ENCODE data around the gene JAG1. TPM values are rescaled to one million over a fixed set of nuclear protein-coding genes. Genes with fewer than 3 reads are reported as not detected.

The JAG1 gene
- total and polyA plus RNA-seq, 2 donors (not counting 3 experiments of a cell fraction or from before 2014, with no cell fraction given), result 19.7 to 37.0 TPM

DNA sequence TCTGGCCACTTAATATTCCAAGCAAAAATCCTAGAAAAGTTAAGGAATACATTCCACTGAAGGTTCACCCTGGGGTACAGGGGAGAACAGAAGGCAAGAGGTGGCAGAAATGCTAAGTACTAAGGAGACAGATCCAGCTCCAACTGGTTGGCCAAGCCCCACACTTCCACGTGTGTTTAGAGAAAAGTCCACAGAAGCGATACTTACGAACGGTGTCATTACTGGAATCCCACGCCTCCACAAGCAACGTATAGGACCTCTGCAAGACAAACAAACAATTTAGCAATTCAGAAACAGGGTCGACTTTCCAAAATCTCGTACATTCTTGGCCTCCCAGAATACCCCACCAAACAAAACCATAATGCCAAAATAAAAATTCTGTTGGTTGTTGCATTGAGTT, 10.0 kb downstream of the JAG1 start:
- FAIRE-seq (no peak), DNase-seq (ENCODE audit: low read depth, low spot score) (no peak)
- Histone ChIP-seq H3K27me3 (ENCODE audit: control insufficient read depth in 2 of 2, insufficient read depth in 2 of 2, low read length in 2 of 2) (no peaks in the 10 kb centered on the region), H2AFZ (ENCODE audit: low read depth, low read length) (no peak overlapping the region), H3K9ac (replicated peaks; ENCODE audit: extremely low read depth, insufficient read depth, low read length) (no peak overlapping the region), H3K27ac (ENCODE audit: insufficient read depth, low read depth, low read length) (no peak overlapping the region), H3K4me2 (ENCODE audit: insufficient read depth, low read length) (no peak overlapping the region), H3K36me3 (ENCODE audit: control insufficient read depth in 2 of 2, extremely low read depth in 1 of 2, insufficient read depth in 2 of 2, low read length in 2 of 2) (peaks cover 19 to 39% of the 10 kb centered on the region in 2 experiments), H3K9me3 (replicated peaks; ENCODE audit: control insufficient read depth, insufficient read depth, low read length) (no peaks in the 10 kb centered on the region), H3K4me3 (replicated peaks in 1 of 3; ENCODE audit: insufficient read depth in 1 of 3, low read depth in 1 of 3, low read length in 3 of 3) (no peak overlapping the region), H3K4me1 (ENCODE audit: control insufficient read depth, extremely low read depth, insufficient read depth, low read length) (peaks cover 43% of the 10 kb centered on the region), H3K9me1 (replicated peaks; ENCODE audit: control insufficient read depth, extremely low read depth, insufficient read depth, low read length) (no peaks in the 10 kb centered on the region), H3K79me2 (ENCODE audit: control insufficient read depth, insufficient read depth, low read length) (peaks cover 65% of the 10 kb centered on the region), H4K20me1 (replicated peaks; ENCODE audit: control insufficient read depth, extremely low read depth, insufficient read depth, low read length) (no peaks in the 10 kb centered on the region)
- TF ChIP-seq FOS (IDR thresholded peaks at IDR 0.05; ENCODE audit: borderline replicate concordance, insufficient read depth, low read length), result no peak
- TF ChIP-seq, protein P1, sequence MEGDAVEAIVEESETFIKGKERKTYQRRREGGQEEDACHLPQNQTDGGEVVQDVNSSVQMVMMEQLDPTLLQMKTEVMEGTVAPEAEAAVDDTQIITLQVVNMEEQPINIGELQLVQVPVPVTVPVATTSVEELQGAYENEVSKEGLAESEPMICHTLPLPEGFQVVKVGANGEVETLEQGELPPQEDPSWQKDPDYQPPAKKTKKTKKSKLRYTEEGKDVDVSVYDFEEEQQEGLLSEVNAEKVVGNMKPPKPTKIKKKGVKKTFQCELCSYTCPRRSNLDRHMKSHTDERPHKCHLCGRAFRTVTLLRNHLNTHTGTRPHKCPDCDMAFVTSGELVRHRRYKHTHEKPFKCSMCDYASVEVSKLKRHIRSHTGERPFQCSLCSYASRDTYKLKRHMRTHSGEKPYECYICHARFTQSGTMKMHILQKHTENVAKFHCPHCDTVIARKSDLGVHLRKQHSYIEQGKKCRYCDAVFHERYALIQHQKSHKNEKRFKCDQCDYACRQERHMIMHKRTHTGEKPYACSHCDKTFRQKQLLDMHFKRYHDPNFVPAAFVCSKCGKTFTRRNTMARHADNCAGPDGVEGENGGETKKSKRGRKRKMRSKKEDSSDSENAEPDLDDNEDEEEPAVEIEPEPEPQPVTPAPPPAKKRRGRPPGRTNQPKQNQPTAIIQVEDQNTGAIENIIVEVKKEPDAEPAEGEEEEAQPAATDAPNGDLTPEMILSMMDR (IDR thresholded peaks at IDR 0.05; ENCODE audit: extremely low read depth in 1 of 2, insufficient read depth in 1 of 2, low read depth in 1 of 2, low read length in 2 of 2), result no peak
- TF ChIP-seq, protein P2, sequence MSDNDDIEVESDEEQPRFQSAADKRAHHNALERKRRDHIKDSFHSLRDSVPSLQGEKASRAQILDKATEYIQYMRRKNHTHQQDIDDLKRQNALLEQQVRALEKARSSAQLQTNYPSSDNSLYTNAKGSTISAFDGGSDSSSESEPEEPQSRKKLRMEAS (IDR thresholded peaks at IDR 0.05; ENCODE audit: insufficient read depth, insufficient read length), result no peak
- TF ChIP-seq JUN (IDR thresholded peaks at IDR 0.05; ENCODE audit: borderline replicate concordance, insufficient read depth, insufficient read length, low read depth), result no peak
- no peak for TF ChIP-seq MYC (IDR thresholded peaks at IDR 0.05; ENCODE audit: low read depth, low read length)
- TF ChIP-seq EZH2 (IDR thresholded peaks at IDR 0.05; ENCODE audit: borderline replicate concordance, low read depth, low read length, severe bottlenecking), result no peak
- TF ChIP-seq POLR2A (IDR thresholded peaks at IDR 0.05; ENCODE audit: low read depth, low read length), result no peak
- TF ChIP-seq POLR2AphosphoS5 (IDR thresholded peaks at IDR 0.05; ENCODE audit: insufficient read depth, low read depth, low read length), result no peak
- TF ChIP-seq GATA2 (IDR thresholded peaks at IDR 0.05; ENCODE audit: insufficient read depth, insufficient read length, low read depth, low read length), result no peak
- dilution Hi-C loops (cut with MboI; ENCODE audit: extremely low pct_ligation_motif_present, low sequenced_read_pairs), result no loop called here
- no TSS peak for BruUV-seq (replicated peaks)
- CTCF ChIA-PET, result no interaction called here
- intact Hi-C loops (cut with micrococcal nuclease), result no loop called here
- POLR2A ChIA-PET, result no interaction called here

Measured in endothelial cell of umbilical vein (primary cell).